CD14-positive monocyte (primary cell): ENCODE measurements around the gene RABEP2. TPM values are rescaled to one million over a fixed set of nuclear protein-coding genes. Genes with fewer than 3 reads are reported as not detected.

Experiments used
- DNase-seq, 3 donors: peaks; one replicate each; pipeline ENCODE4 v3.0.0-alpha.2; 2011 to 2022
- H2AFZ ChIP-seq: 2 replicates; pipeline ENCODE4 v1.6.0; 2012; ENCODE audit warnings: mild to moderate bottlenecking, low read depth, low read length, inconsistent platforms; ENCODE audit not compliant: insufficient read depth, poor library complexity, severe bottlenecking
- H3K27ac ChIP-seq, 2 donors: 1 replicate in 1 of 2; 2 replicates in 1 of 2; pipeline ENCODE4 v1.5.1; 2012 to 2013; ENCODE audit warnings: low read length in 2 of 2, control low read depth in 1 of 2, inconsistent platforms in 1 of 2, low read depth in 1 of 2, mild to moderate bottlenecking in 1 of 2
- H3K27me3 ChIP-seq, 2 donors: one replicate each; pipeline versions ENCODE4 v1.6.0 to v1.6.1; 2011 to 2013; ENCODE audit warnings: low read length in 2 of 2; ENCODE audit not compliant: control insufficient read depth in 2 of 2, insufficient read depth in 2 of 2
- H3K36me3 ChIP-seq, 2 donors: replicated peaks in 1 of 2; 1 replicate in 1 of 2; 2 replicates in 1 of 2; pipeline versions ENCODE4 v1.5.1 to v1.6.1; 2012 to 2013; ENCODE audit warnings: low read length in 2 of 2, control low read depth in 1 of 2, inconsistent platforms in 1 of 2, mild to moderate bottlenecking in 1 of 2; ENCODE audit not compliant: insufficient read depth in 2 of 2, control insufficient read depth in 1 of 2
- H3K4me1 ChIP-seq, 2 donors: 1 replicate in 1 of 2; 2 replicates in 1 of 2; pipeline versions ENCODE4 v1.5.1 to v1.6.1; 2012 to 2013; ENCODE audit warnings: low read length in 2 of 2, control low read depth in 1 of 2, inconsistent platforms in 1 of 2, mild to moderate bottlenecking in 1 of 2, moderate library complexity in 1 of 2; ENCODE audit not compliant: insufficient read depth in 2 of 2, control insufficient read depth in 1 of 2
- H3K4me2 ChIP-seq: replicated peaks from 2 replicates; pipeline ENCODE3; 2012; ENCODE audit warnings: low read length, moderate library complexity, mild to moderate bottlenecking; ENCODE audit not compliant: poor library complexity, severe bottlenecking; ENCODE audit errors: extremely low read depth
- H3K4me3 ChIP-seq, 3 experiments: fragments of 200-600 bp in 1 of 3; sonication (generic) in 1 of 3; replicated peaks in 1 of 3; 1 replicate in 2 of 3; 2 replicates in 1 of 3; pipeline ENCODE4 v1.5.1; 2011 to 2013; ENCODE audit warnings: low read length in 3 of 3, mild to moderate bottlenecking in 3 of 3, control low read depth in 2 of 3, low read depth in 2 of 3, inconsistent platforms in 1 of 3, moderate library complexity in 1 of 3
- H3K79me2 ChIP-seq: 2 replicates; pipeline ENCODE4 v1.6.0; 2012; ENCODE audit warnings: mild to moderate bottlenecking, control low read depth, inconsistent platforms, low read length, moderate library complexity; ENCODE audit not compliant: insufficient read depth
- H3K9ac ChIP-seq: 2 replicates; pipeline ENCODE4 v1.6.0; 2017; ENCODE audit warnings: low read length, mild to moderate bottlenecking; ENCODE audit not compliant: insufficient read depth, poor library complexity, severe bottlenecking
- H3K9me3 ChIP-seq, 2 donors: replicated peaks in 1 of 2; 1 replicate in 1 of 2; 2 replicates in 1 of 2; pipeline versions ENCODE4 v1.5.1 to v1.6.1; 2012 to 2013; ENCODE audit warnings: low read length in 2 of 2, control low read depth in 1 of 2; ENCODE audit not compliant: control insufficient read depth in 1 of 2, insufficient read depth in 1 of 2
- H4K20me1 ChIP-seq: 2 replicates; pipeline ENCODE4 v1.6.0; 2012; ENCODE audit warnings: mild to moderate bottlenecking, low read length, control low read depth, moderate library complexity; ENCODE audit not compliant: insufficient read depth
- H3K27ac Mint-ChIP-seq, 7 donors: one replicate each; pipeline ENCODE4 v1.8.0; 2020; ENCODE audit warnings: mild to moderate bottlenecking in 7 of 7, mixed read lengths in 7 of 7, moderate library complexity in 6 of 7, inconsistent platforms in 2 of 7
- H3K27me3 Mint-ChIP-seq, 3 donors: one replicate each; pipeline ENCODE4 v1.8.0; 2021 to 2022; ENCODE audit warnings: low read depth in 3 of 3, mild to moderate bottlenecking in 3 of 3, mixed read lengths in 3 of 3, moderate library complexity in 3 of 3, inconsistent platforms in 1 of 3
- H3K36me3 Mint-ChIP-seq, 2 donors: one replicate each; pipeline ENCODE4 v1.8.0; 2020; ENCODE audit warnings: mixed read lengths in 2 of 2, inconsistent platforms in 1 of 2, mild to moderate bottlenecking in 1 of 2
- H3K4me1 Mint-ChIP-seq: one replicate; pipeline ENCODE4 v1.8.0; 2020; ENCODE audit warnings: mild to moderate bottlenecking, mixed read lengths
- H3K4me3 Mint-ChIP-seq, 2 donors: one replicate each; pipeline ENCODE4 v1.8.0; 2020; ENCODE audit warnings: mild to moderate bottlenecking in 2 of 2, mixed read lengths in 2 of 2, moderate library complexity in 1 of 2
- H3K9me3 Mint-ChIP-seq, 7 donors: one replicate each; pipeline ENCODE4 v1.8.0; 2020 to 2022; ENCODE audit warnings: mixed read lengths in 7 of 7, mild to moderate bottlenecking in 6 of 7, moderate library complexity in 6 of 7, inconsistent platforms in 2 of 7
- CTCF ChIP-seq: fragments of 200-600 bp; IDR thresholded peaks from one replicate; pipeline ENCODE4 v1.8.0; 2022; ENCODE audit warnings: antibody characterized with exemption, mild to moderate bottlenecking
- WGBS: methylation state at CpG from one replicate; pipeline ENCODE4 v1.1.5; 2013; ENCODE audit warnings: missing lambda C conversion rate; ENCODE audit not compliant: insufficient coverage; 5-methylcytosine and 5-hydroxymethylcytosine counted together
- intact Hi-C, 2 donors: fragments of 100-400 bp; cut with micrococcal nuclease; formaldehyde crosslinking; loops; one replicate each; pipeline versions ENCODE4 v1.15.0 to v1.15.1; 2023
- polyA plus RNA-seq, 3 donors: library from polyadenylated mRNA; depleted of rRNA in 1 of 3; unstranded in 2 of 3; stranded (reverse) in 1 of 3; fragments of 300-500 nt in 2 of 3; fragments of >200 nt in 1 of 3; fragmentation: Illumina TruSeq in 2 of 3; gene quantifications; 1 replicate in 2 of 3; 2 replicates in 1 of 3; pipeline ENCODE4 v1.2.3, GENCODE V29; 2012 to 2021

The RABEP2 gene
- polyA plus RNA-seq, 3 donors, result 1.9 to 21.6 (median 2.5) TPM

- H3K9ac ChIP-seq, result no peak overlapping the region
- Mint-ChIP-seq H3K27ac (no peak overlapping the region), H3K4me3 (peak overlapping the region in 1 of 2 donors; percentile 86), H3K4me1 (peaks cover 22% of the 10 kb centered on the region), H3K27me3 (peaks cover 20 to 26% (median 21%) of the 10 kb centered on the region in 3 donors), H3K9me3 (peaks cover 0 to 3% (median 0%) of the 10 kb centered on the region in 7 donors), H3K36me3 (no peaks in the 10 kb centered on the region)
- peak overlapping the region; percentile 99 for H2AFZ ChIP-seq
- intact Hi-C loops, result loop anchor here (2.0 to 5.0 kb wide), 3 partner anchors 14 to 64 kb away; no protein-coding TSS in a partner anchor
- no peak overlapping the region for H3K27ac ChIP-seq
- H3K27me3 ChIP-seq, result peaks cover 0 to 11% of the 10 kb centered on the region in 2 donors
- no peak overlapping the region for H3K4me3 ChIP-seq
- no peaks in the 10 kb centered on the region for H3K79me2 ChIP-seq
- no peaks in the 10 kb centered on the region for H4K20me1 ChIP-seq
- no peak overlapping the region for H3K4me2 ChIP-seq
- no peak for TF ChIP-seq CTCF
- no peak for DNase-seq
- peaks cover 14 to 19% of the 10 kb centered on the region in 2 donors for H3K4me1 ChIP-seq
- H3K36me3 ChIP-seq, result no peaks in the 10 kb centered on the region
- no peaks in the 10 kb centered on the region for H3K9me3 ChIP-seq
- no CpG with 5 or more reads among the region's 4 CpGs for WGBS
Observed at GRCh38 chr16:28880955-28881354, 44.1 kb downstream of the RABEP2 start.

GRCh38 chr16:28880589-28880915, 44.5 kb downstream of the RABEP2 start:
- 29% methylated on average over 11 of the region's 11 CpGs for WGBS
- Histone ChIP-seq H3K4me2 (peak overlapping the region; percentile 93), H4K20me1 (no peaks in the 10 kb centered on the region), H2AFZ (peak overlapping the region; percentile 99), H3K27ac (no peak overlapping the region), H3K36me3 (no peaks in the 10 kb centered on the region), H3K9ac (peak overlapping the region; percentile 52), H3K27me3 (peaks cover 0 to 11% of the 10 kb centered on the region in 2 donors), H3K79me2 (no peaks in the 10 kb centered on the region), H3K4me1 (peaks cover 14 to 19% of the 10 kb centered on the region in 2 donors), H3K9me3 (no peaks in the 10 kb centered on the region), H3K4me3 (peak overlapping the region in 1 of 3 experiments; percentile 86)
- Mint-ChIP-seq H3K27ac (no peak overlapping the region), H3K36me3 (no peaks in the 10 kb centered on the region), H3K9me3 (peaks cover 0 to 3% (median 0%) of the 10 kb centered on the region in 7 donors), H3K27me3 (peaks cover 20 to 27% (median 21%) of the 10 kb centered on the region in 3 donors), H3K4me1 (peaks cover 22% of the 10 kb centered on the region), H3K4me3 (peak overlapping the region; percentile 41 to 86)
- intact Hi-C loops, result loop anchor here (2.0 to 5.0 kb wide), 3 partner anchors 14 to 64 kb away; no protein-coding TSS in a partner anchor
- no peak for TF ChIP-seq CTCF
- no peak for DNase-seq
